Measurements from ENCODE around the gene ABCA5.

- TF ChIP-seq CTCF (IDR thresholded peaks at IDR 0.05): no peak
- no peak for TF ChIP-seq POLR2AphosphoS5 (IDR thresholded peaks at IDR 0.05)
- no peak for TF ChIP-seq POLR2A (IDR thresholded peaks at IDR 0.05)
- TF ChIP-seq EP300 (IDR thresholded peaks at IDR 0.05): no peak
Observed at GRCh38 chr17:69320908-69321238, 6.1 kb downstream of the ABCA5 start.

All from suprapubic skin (tissue), 4 donors.